SK-N-MC (cell line): ENCODE results near the gene ZNF506.
"Not testable (repeated sequence)": the region's sequence is repeated elsewhere in the genome, so short reads cannot be mapped to it uniquely, and the experiment has no call there.

Experiments
- EZH2 ChIP-seq: fragments of 200-600 bp; sonication (generic); IDR thresholded peaks from one replicate; pipeline ENCODE4 v1.6.1; 2017; ENCODE audit warnings: antibody characterized with exemption
- POLR2AphosphoS5 ChIP-seq: IDR thresholded peaks from 2 replicates; pipeline ENCODE4 v1.6.1; 2012; ENCODE audit warnings: mild to moderate bottlenecking, low read depth, low read length, borderline replicate concordance

GRCh38 chr19:19821976-19822375 is 426 bp upstream of the ZNF506 start:
- TF ChIP-seq POLR2AphosphoS5, EZH2: not testable (repeated sequence)
